ENCODE data around the gene ZNF277. TPM values are rescaled to one million over a fixed set of nuclear protein-coding genes. Genes with fewer than 3 reads are reported as not detected.

Gene ZNF277
- total RNA-seq, 4 donors from 2014 or later, result 18.3 to 25.6 (median 19.5) TPM

DNA sequence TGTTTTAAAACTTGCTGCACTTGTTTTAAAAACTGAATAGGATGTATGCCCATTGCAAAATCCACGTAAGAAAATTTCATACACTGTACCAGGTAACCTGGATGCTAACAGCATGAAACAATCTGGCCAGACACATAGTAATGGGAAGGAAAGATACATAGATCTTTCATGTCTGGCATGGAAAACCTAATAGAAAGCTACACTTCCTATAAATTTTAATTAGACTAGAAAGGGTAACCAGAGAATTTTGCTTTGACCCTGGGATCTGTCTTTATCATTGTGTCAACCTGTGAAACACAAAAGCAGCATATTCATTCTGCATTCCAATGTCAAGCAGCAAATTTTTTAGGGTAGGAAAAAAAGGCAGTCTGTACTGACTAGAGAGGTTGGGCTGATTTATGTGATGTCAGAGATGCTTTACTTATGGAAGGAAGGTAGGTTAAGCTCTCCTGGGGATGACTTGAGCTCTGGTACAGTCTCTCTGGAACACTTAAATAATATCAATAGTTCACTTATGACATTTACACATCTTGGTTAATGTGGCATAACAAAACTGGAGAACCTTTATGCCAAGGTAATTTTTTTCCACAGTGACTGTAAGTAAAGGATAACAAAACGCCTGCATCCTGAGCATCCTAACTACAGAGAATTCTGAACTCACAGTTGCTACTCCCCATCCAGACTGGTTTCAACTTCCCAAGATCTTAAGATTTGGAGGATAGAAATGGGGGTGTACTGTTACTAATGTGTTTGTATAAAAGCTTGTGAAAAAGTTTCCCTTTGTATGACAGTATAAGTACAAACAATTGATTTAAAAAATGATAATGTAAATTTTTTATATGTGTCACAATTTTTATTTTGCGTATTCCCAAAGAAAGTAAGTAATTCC lies 45.0 kb upstream of the ZNF277 start:
- Histone ChIP-seq H3K4me1 (peaks cover 0 to 9% (median 0%) of the 10 kb centered on the region in 4 donors), H3K27me3 (no peaks in the 10 kb centered on the region), H3K36me3 (no peaks in the 10 kb centered on the region), H3K4me3 (no peak overlapping the region), H3K27ac (no peak overlapping the region), H3K9me3 (no peaks in the 10 kb centered on the region)
- no peak for DNase-seq
- TF ChIP-seq, protein P1, sequence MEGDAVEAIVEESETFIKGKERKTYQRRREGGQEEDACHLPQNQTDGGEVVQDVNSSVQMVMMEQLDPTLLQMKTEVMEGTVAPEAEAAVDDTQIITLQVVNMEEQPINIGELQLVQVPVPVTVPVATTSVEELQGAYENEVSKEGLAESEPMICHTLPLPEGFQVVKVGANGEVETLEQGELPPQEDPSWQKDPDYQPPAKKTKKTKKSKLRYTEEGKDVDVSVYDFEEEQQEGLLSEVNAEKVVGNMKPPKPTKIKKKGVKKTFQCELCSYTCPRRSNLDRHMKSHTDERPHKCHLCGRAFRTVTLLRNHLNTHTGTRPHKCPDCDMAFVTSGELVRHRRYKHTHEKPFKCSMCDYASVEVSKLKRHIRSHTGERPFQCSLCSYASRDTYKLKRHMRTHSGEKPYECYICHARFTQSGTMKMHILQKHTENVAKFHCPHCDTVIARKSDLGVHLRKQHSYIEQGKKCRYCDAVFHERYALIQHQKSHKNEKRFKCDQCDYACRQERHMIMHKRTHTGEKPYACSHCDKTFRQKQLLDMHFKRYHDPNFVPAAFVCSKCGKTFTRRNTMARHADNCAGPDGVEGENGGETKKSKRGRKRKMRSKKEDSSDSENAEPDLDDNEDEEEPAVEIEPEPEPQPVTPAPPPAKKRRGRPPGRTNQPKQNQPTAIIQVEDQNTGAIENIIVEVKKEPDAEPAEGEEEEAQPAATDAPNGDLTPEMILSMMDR (IDR thresholded peaks at IDR 0.05), result no peak
- no peak for TF ChIP-seq POLR2A (IDR thresholded peaks at IDR 0.05)

DNA sequence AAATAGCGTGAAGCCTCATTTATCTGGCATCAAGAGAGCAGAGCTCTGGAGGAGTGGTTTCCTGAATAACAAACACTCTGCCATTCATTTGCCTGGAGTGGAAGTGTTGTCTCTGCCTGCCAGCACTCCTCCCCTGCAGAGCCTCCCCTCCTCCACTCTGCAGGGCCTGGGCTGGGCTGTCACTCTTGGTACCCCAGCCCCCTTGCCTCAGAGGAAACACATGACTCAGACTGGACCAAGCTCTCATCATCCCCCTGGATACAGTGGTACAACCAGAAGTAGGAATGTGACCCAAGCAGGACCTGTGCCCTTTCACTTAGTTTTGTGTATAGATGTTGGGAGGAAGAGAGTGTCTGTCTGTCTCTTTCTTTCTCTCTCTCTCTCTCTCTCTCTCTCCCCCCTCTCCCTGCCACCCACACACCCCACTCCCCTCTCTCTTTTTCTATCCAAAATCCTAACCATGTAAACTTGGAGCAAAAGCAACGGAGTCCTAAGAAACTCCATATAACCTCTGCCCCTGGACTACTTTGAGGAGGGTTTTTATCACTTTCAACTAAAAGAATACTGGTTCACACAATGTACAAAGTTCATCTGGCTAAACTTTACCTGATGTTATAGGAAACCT lies 44.2 kb upstream of the ZNF277 start:
- Histone ChIP-seq H3K27me3 (no peaks in the 10 kb centered on the region), H3K9me3 (no peaks in the 10 kb centered on the region), H3K4me3 (no peak overlapping the region), H3K4me1 (peaks cover 0 to 9% (median 0%) of the 10 kb centered on the region in 4 donors), H3K27ac (no peak overlapping the region), H3K36me3 (no peaks in the 10 kb centered on the region)
- no peak for TF ChIP-seq POLR2A (IDR thresholded peaks at IDR 0.05)
- TF ChIP-seq, protein P1 (IDR thresholded peaks at IDR 0.05), result no peak
- no peak for DNase-seq

DNA sequence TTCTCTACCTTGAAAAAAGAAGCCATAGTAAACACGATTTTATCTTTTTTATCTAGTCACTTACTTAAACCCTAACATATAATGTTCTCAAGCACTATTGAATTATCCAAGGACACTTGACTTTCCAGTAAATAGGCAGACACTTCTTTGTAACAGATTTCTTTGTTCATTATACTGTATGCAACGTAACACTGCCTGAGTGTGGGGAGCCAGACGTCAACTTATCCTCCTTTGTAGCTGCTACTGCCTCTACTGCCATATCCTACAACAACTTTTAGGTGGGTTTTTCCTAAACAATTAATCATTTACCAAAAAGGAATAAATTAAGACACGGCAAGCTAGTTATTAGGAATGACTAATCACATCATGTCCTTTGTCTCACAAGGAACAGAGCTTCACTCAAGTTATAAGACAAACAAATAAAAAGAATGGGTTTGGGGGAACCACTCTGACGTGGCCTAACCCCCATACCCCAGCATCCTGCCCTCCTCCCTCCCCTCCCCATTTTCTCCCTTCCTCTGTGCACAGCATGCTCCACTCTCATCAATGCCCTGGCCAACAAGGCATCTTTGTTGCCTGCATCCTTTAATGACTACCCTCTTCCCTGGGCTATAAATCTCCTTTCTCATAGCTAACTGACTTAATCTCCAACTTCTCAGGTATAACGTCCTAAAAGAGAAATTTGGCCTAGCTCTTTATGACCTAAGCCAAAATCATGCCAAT lies 43.5 kb upstream of the ZNF277 start:
- no peaks in the 10 kb centered on the region for H3K9me3 ChIP-seq
- DNase-seq, result no peak
- H3K4me3 ChIP-seq, result no peak overlapping the region
- H3K4me1 ChIP-seq, result peaks cover 0 to 9% (median 0%) of the 10 kb centered on the region in 4 donors
- no peak overlapping the region for H3K27ac ChIP-seq
- H3K27me3 ChIP-seq, result no peaks in the 10 kb centered on the region
- TF ChIP-seq, protein P1 (IDR thresholded peaks at IDR 0.05), result no peak
- no peak for TF ChIP-seq POLR2A (IDR thresholded peaks at IDR 0.05)
- H3K36me3 ChIP-seq, result no peaks in the 10 kb centered on the region

DNA sequence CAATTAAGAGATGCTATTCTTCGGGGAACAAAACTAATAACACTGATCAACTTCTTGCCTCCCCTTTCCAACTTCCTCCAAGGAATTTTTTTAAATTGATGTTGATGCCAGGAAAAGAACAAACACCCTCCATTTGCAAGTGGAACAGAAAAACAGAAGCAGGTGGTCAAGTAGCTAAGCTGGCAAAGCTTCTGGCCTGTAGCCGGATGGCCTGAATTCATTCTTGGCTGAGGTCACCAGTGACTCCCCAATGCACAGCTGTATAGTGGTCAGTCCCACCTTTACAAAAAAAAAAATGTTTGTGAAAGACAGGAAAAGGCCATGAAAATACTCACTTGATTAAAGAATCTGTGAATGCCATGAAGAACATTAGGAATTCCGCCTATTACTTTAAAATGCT lies 39.3 kb upstream of the ZNF277 start:
- H3K27ac ChIP-seq, result no peak overlapping the region

DNA sequence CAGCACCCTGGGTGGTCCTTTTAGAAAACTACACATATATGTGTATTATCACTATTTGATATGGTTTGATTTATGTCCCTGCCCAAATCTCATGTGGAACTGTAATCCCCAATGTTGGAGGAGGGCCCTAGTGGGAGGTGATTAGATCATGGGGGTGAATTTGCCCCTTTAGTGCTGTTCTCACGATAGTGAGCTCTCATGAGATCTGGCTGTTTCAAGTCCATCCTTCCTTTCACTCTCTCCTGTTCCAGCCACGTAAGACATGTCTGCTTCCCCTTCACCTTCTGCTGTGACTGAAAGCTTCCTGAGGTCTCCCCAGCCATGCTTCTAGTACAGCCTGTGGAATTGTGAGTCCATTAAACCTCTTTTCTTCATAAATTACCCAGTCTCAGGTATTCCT lies 37.6 kb upstream of the ZNF277 start:
- TF ChIP-seq, protein P1 (IDR thresholded peaks at IDR 0.05), result no peak
- TF ChIP-seq POLR2A (IDR thresholded peaks at IDR 0.05), result no peak
- Histone ChIP-seq H3K27me3 (no peaks in the 10 kb centered on the region), H3K9me3 (no peaks in the 10 kb centered on the region), H3K4me3 (no peak overlapping the region), H3K27ac (no peak overlapping the region), H3K36me3 (no peaks in the 10 kb centered on the region), H3K4me1 (no peaks in the 10 kb centered on the region)
- no peak for DNase-seq

More for the DNA sequence above, 39.3 kb upstream of the ZNF277 start:
- Histone ChIP-seq H3K4me3 (no peak overlapping the region), H3K27me3 (no peaks in the 10 kb centered on the region), H3K9me3 (no peaks in the 10 kb centered on the region), H3K4me1 (peaks cover 0 to under 1% (median 0%) of the 10 kb centered on the region in 4 donors), H3K36me3 (no peaks in the 10 kb centered on the region)
- no peak for TF ChIP-seq POLR2A (IDR thresholded peaks at IDR 0.05)
- TF ChIP-seq, protein P1 (IDR thresholded peaks at IDR 0.05), result no peak
- DNase-seq, result no peak
